Astrocyte of the cerebellum (primary cell): ENCODE results near the gene SLC2A4RG.

Source experiments
- DNase-seq: peaks from one replicate; pipeline ENCODE4 v3.0.0-alpha.2; 2011; ENCODE audit warnings: low read depth
- H3K4me3 ChIP-seq: 2 replicates; pipeline ENCODE4 v1.5.1; 2011; ENCODE audit warnings: mild to moderate bottlenecking, low read depth, low read length, moderate library complexity
- CTCF ChIP-seq: IDR thresholded peaks from 2 replicates; pipeline ENCODE4 v1.5.1; 2012; ENCODE audit warnings: low read length, low read depth, moderate library complexity, mild to moderate bottlenecking; ENCODE audit errors: missing control alignments
- in situ Hi-C: cut with HindIII; loops from 2 replicates; pipeline ENCODE4 v1.10.0; 2017; ENCODE audit warnings: low sequenced_read_pairs

The SLC2A4RG gene

GRCh38 chr20:63746751-63747315 is 7.3 kb downstream of the SLC2A4RG start:
- DNase-seq = no peak
- no peak for TF ChIP-seq CTCF
- in situ Hi-C loops = no loop called here
- H3K4me3 ChIP-seq = no peak overlapping the region

GRCh38 chr20:63747622-63748069 is 8.1 kb downstream of the SLC2A4RG start:
- DNase-seq = no peak
- in situ Hi-C loops = no loop called here
- no peak for TF ChIP-seq CTCF
- H3K4me3 ChIP-seq = no peak overlapping the region

- no peak overlapping the region for H3K4me3 ChIP-seq
- TF ChIP-seq CTCF = no peak
- DNase-seq = no peak
- in situ Hi-C loops = no loop called here
Measured at GRCh38 chr20:63748070-63748933, 8.7 kb downstream of the SLC2A4RG start.

GRCh38 chr20:63748934-63749270 is 9.3 kb downstream of the SLC2A4RG start:
- no peak for DNase-seq
- in situ Hi-C loops = no loop called here
- TF ChIP-seq CTCF = no peak
- H3K4me3 ChIP-seq = no peak overlapping the region

GRCh38 chr20:63749597-63750508 is 10.3 kb downstream of the SLC2A4RG start:
- in situ Hi-C loops = no loop called here
- TF ChIP-seq CTCF = no peak
- no peak for DNase-seq
- H3K4me3 ChIP-seq = no peak overlapping the region

GRCh38 chr20:63750807-63751470 is 11.4 kb downstream of the SLC2A4RG start:
- in situ Hi-C loops = no loop called here
- no peak for DNase-seq
- no peak for TF ChIP-seq CTCF
- no peak overlapping the region for H3K4me3 ChIP-seq
